Naive thymus-derived CD4-positive, alpha-beta T cell (primary cell): Measurements from ENCODE around the gene ERCC8. TPM values are rescaled to one million over a fixed set of nuclear protein-coding genes. Genes with fewer than 3 reads are reported as not detected.

Experiments used
- polyA plus RNA-seq, 2 donors: library from polyadenylated mRNA; unstranded; fragments of 300-500 nt; fragmentation: Illumina TruSeq; gene quantifications; one replicate each; pipeline ENCODE4 v1.2.3, GENCODE V29; 2021
- total RNA-seq, 6 experiments: library from RNA in 5 of 6; stranded (reverse) in 5 of 6; gene quantifications; 1 replicate in 5 of 6; 2 replicates in 1 of 6; pipeline ENCODE4 v1.2.3 and lab custom pipeline; 2021 to 2026

The ERCC8 gene
- total and polyA plus RNA-seq, 7 experiments from 2014 or later, result 4.9 to 19.6 (median 8.8) TPM

Other genes with a start within 250 kb of the ERCC8 start
- gene DEPDC1B, start 244.9 kb downstream of the ERCC8 start, total RNA-seq, result 10 to 100 TPM in 1 of 5 experiments, under 1 TPM in 3, not detected in 1; 0.24 to 24.0 (median 0.31) TPM
- not detected for gene DEPDC1B, start 244.9 kb downstream of the ERCC8 start, polyA plus RNA-seq
- 1 to 10 TPM in 1 of 5 experiments, under 1 TPM in 2, not detected in 2; 0.29 to 2.2 (median 0.48) TPM for gene ELOVL7, start 100.8 kb downstream of the ERCC8 start, total RNA-seq
- not detected for gene ELOVL7, start 100.8 kb downstream of the ERCC8 start, polyA plus RNA-seq
- gene NDUFAF2, start 135 bp upstream of the ERCC8 start, total RNA-seq, result 10 to 100 TPM in 4 of 5 experiments, 1 to 10 TPM in 1; 7.0 to 19.4 (median 11.3) TPM
- gene NDUFAF2, start 135 bp upstream of the ERCC8 start, polyA plus RNA-seq, result 10 to 100 TPM; 18.3 to 34.7 TPM
- 10 to 100 TPM; 17.3 to 49.0 (median 34.0) TPM for gene SMIM15, start 217.4 kb upstream of the ERCC8 start, total RNA-seq
- gene SMIM15, start 217.4 kb upstream of the ERCC8 start, polyA plus RNA-seq, result 10 to 100 TPM; 24.3 to 25.3 TPM